ENCODE measurements around the gene SNTB2. TPM values are rescaled to one million over a fixed set of nuclear protein-coding genes. Genes with fewer than 3 reads are reported as not detected.

Gene SNTB2
- total and polyA plus RNA-seq, 2 of the 13 experiments (the other 11 are each of a cell fraction or from before 2014, with no cell fraction given) = 11.5 to 19.2 TPM

DNA sequence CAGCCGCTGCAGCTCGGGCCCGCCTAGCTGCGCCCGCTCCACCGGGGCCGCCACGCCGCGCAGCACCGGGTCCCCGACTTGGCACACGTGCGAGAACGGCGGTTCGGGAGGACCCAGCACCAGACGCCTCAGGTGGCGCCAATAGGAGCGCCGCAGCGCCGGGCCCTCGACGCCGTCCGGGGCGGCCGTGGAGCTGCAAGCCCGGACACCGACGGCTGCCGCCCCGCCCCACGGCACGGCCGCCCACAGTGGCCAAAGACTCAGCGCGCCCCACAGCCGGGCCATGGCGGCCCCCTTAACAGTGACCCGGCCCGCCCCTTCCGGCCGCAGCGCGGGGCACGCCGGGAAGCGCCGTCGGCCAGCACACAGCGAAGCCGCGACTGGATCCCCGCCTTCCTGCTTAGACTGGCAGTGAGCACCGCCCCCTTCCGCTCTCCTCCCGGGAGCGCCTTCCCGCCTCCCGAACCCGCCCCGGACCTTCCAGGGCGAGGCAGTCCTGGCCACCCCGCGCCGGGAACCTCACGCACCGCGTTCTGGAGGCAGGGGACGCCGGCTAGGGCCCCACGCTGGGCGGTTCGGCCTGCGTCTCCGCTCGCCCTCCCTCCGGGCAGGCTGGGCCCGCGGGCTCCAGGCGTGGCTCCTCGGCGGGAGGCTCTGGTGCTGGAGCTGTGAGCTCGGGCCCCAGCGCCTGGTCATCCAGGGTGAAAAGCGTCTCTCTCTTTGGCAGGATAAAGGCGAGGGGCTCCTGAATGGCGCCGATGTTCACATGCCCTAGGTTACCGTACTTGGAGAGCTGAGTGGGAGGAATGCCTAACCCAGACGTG lies 143.5 kb downstream of the SNTB2 start, which contains the start of gene PDF (continued):
- no peak for TF ChIP-seq SP1 (IDR thresholded peaks at IDR 0.05)
- TF ChIP-seq SP1 (CRISPR knock-in tag; IDR thresholded peaks at IDR 0.05) = peak; percentile 94
- no peak for TF ChIP-seq CCAR2 (optimal IDR thresholded peaks at IDR 0.05; ENCODE audit: low read depth, low read length)
- TF ChIP-seq ZNF883 (CRISPR knock-in tag; IDR thresholded peaks at IDR 0.05; ENCODE audit: not compliant biosample characterization) = peak; percentile 97
- no peak for TF ChIP-seq NR3C1 (CRISPR knock-in tag; IDR thresholded peaks at IDR 0.05)
- TF ChIP-seq NR2C2 (CRISPR knock-in tag; IDR thresholded peaks at IDR 0.05; ENCODE audit: borderline replicate concordance) = peak; percentile 90
- peak; percentile 87 for TF ChIP-seq MED1 (CRISPR knock-in tag; IDR thresholded peaks at IDR 0.05)
- TF ChIP-seq CREM (IDR thresholded peaks at IDR 0.05) = no peak; the same call in 1 of the 2 replicates
- TF ChIP-seq CREM (CRISPR knock-in tag; IDR thresholded peaks at IDR 0.05) = no peak
- TF ChIP-seq, protein P1, sequence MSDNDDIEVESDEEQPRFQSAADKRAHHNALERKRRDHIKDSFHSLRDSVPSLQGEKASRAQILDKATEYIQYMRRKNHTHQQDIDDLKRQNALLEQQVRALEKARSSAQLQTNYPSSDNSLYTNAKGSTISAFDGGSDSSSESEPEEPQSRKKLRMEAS (IDR thresholded peaks at IDR 0.05) = peak; percentile 90
- 0 out of 2 replicates have a peak, but pooled peaks have one; percentile 64 for TF ChIP-seq KLF9 (CRISPR knock-in tag; IDR thresholded peaks at IDR 0.05; ENCODE audit: low read depth)
- TF ChIP-seq SNAPC2 (CRISPR knock-in tag; IDR thresholded peaks at IDR 0.05) = no peak; the same call in 1 of the 2 replicates
- TF ChIP-seq FOXJ3 (CRISPR knock-in tag; IDR thresholded peaks at IDR 0.05; ENCODE audit: borderline replicate concordance) = no peak
- peak; percentile 98 for TF ChIP-seq UBTF (CRISPR knock-in tag; IDR thresholded peaks at IDR 0.05)
- no peak for TF ChIP-seq ZNF282 (IDR thresholded peaks at IDR 0.05; ENCODE audit: partially characterized antibody)
- no peak for TF ChIP-seq HMGA1 (CRISPR knock-in tag; conservative IDR thresholded peaks at IDR 0.05)
- peak; percentile 94 for TF ChIP-seq PHF8 (CRISPR knock-in tag; IDR thresholded peaks at IDR 0.05)
- TF ChIP-seq TBL1XR1 (IDR thresholded peaks at IDR 0.05; ENCODE audit: borderline replicate concordance, low read length, partially characterized antibody) = no peak
- TF ChIP-seq GTF3A (CRISPR knock-in tag; conservative IDR thresholded peaks at IDR 0.05) = 0 out of 2 replicates have a peak, but pooled peaks have one; percentile 25
- peak; percentile 93 for TF ChIP-seq THAP11 (CRISPR knock-in tag; IDR thresholded peaks at IDR 0.05)
- TF ChIP-seq HCFC1 (IDR thresholded peaks at IDR 0.05; ENCODE audit: low read depth, low read length) = peak; percentile 63; the same call in 1 of the 2 replicates
- peak; percentile 84 for TF ChIP-seq SP2 (CRISPR knock-in tag; IDR thresholded peaks at IDR 0.05)
- peak; percentile 99 for TF ChIP-seq RBM22 (optimal IDR thresholded peaks at IDR 0.05; ENCODE audit: low read length)
- peak; percentile 88; the same call in 1 of the 2 replicates for TF ChIP-seq MXD3 (CRISPR knock-in tag; IDR thresholded peaks at IDR 0.05)
- no peak for TF ChIP-seq ZNF296 (CRISPR knock-in tag; conservative IDR thresholded peaks at IDR 0.05)
- TF ChIP-seq ZNF615 (CRISPR knock-in tag; IDR thresholded peaks at IDR 0.05; ENCODE audit: borderline replicate concordance) = no peak
- TF ChIP-seq MTA3 (CRISPR knock-in tag; IDR thresholded peaks at IDR 0.05) = no peak
- TF ChIP-seq ZNF331 (CRISPR knock-in tag; IDR thresholded peaks at IDR 0.05) = peak; percentile 84
- TF ChIP-seq ZFP1 (CRISPR knock-in tag; IDR thresholded peaks at IDR 0.05) = no peak
- TF ChIP-seq ZNF775 (CRISPR knock-in tag; IDR thresholded peaks at IDR 0.05; ENCODE audit: borderline replicate concordance) = no peak
